AG04450 (cell line): ENCODE results near the gene AK8. TPM values are rescaled to one million over a fixed set of nuclear protein-coding genes. Genes with fewer than 3 reads are reported as not detected.

Experiments used
- CTCF ChIA-PET: fragments of 300-600, 350-600 bp; formaldehyde crosslinking; extraction: SDS; loops from one replicate; lab custom pipeline; 2022; ENCODE audit warnings: antibody characterized with exemption, inconsistent platforms; lab: Charles Lee
- POLR2A ChIA-PET: fragments of 350-600 bp; formaldehyde crosslinking; extraction: SDS; loops from one replicate; lab custom pipeline; 2021; ENCODE audit warnings: antibody characterized with exemption, inconsistent platforms; lab: Yijun Ruan, JAX
- DNase-seq: peaks from one replicate; pipeline ENCODE4 v3.0.0-alpha.2; 2011; ENCODE audit warnings: low read depth, low spot score
- H3K27ac ChIP-seq: one replicate; pipeline ENCODE4 v1.5.1; 2012; ENCODE audit warnings: low read depth, low read length, control low read depth
- H3K27me3 ChIP-seq: one replicate; pipeline ENCODE4 v1.6.0; 2012; ENCODE audit warnings: low read length; ENCODE audit not compliant: control insufficient read depth, insufficient read depth
- H3K4me3 ChIP-seq: 2 replicates; pipeline ENCODE4 v1.5.1; 2011; ENCODE audit warnings: mild to moderate bottlenecking, low read depth, low read length, control low read depth
- H3K9me3 ChIP-seq: 2 replicates; pipeline ENCODE4 v1.5.1; 2012; ENCODE audit warnings: low read length; ENCODE audit not compliant: control insufficient read depth, insufficient read depth
- CTCF ChIP-seq: IDR thresholded peaks from 2 replicates; pipeline ENCODE4 v1.5.1; 2011; ENCODE audit warnings: low read depth, low read length, control low read depth, inconsistent platforms
- polyA plus RNA-seq: library from polyadenylated mRNA; depleted of rRNA; stranded (reverse); fragments of >200 nt; gene quantifications from 2 replicates; pipeline ENCODE4 v1.2.3, GENCODE V29; 2011

The AK8 gene
- polyA plus RNA-seq, 1 experiment, result 0.14 TPM

DNA sequence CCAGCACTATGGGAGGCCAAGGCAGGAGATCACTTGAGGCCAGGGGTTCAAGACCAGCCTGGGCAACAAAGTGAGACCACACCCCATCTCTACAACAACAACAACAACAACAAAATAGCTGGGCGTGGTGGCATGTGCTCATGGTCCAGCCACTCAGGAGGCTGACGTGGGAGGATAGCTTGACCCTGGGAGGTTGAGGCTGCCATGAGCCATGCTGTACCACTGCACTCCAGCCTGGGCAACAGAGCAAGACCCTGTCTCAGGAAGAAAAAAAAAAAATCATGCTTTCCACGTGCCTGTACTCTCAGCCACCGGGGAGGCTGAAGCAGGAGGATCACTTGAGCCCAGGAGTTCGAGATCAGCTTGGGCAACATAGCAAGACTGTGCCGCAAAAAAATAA lies 36.8 kb upstream of the AK8 start:
- H3K4me3 ChIP-seq, result no peak overlapping the region
- H3K27me3 ChIP-seq, result no peaks in the 10 kb centered on the region
- no peak overlapping the region for H3K27ac ChIP-seq
- no peak for TF ChIP-seq CTCF
- CTCF ChIA-PET, result interaction anchor here (1.0 to 1.8 kb wide), 2 partner anchors 12 to 13 kb away, joined by 6 to 9 read pairs; no protein-coding TSS in a partner anchor
- no peak for DNase-seq
- POLR2A ChIA-PET, result interaction anchor here (0.8 kb wide), 1 partner anchor 32 kb away, joined by 5 read pairs; no protein-coding TSS in a partner anchor
- no peaks in the 10 kb centered on the region for H3K9me3 ChIP-seq

DNA sequence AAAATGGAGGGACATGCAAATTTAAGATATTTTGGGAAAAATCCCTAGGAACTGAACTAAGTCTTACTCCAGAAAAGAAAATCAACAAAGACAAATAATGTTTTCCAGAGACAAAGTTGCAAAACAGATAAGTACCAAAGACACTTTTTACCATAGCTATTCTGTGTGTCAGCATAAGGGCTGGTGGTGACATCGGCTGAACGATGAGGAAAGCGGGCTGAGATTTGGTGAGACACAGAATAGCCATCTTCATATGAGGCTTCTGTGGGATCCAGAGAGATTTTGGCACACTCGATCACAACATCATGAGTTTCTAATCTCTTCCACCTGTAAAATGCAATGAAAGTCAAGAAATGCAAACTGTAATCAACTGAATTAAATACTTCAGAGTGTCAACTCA lies 34.0 kb upstream of the AK8 start:
- Histone ChIP-seq H3K27ac (no peak overlapping the region), H3K4me3 (no peak overlapping the region), H3K9me3 (no peaks in the 10 kb centered on the region), H3K27me3 (no peaks in the 10 kb centered on the region)
- DNase-seq, result no peak
- no peak for TF ChIP-seq CTCF
- ChIA-PET CTCF (interaction anchor here (5.3 kb wide), 1 partner anchor 11 kb away, joined by 35 read pairs; no protein-coding TSS in a partner anchor), POLR2A (no interaction called here)

GRCh38 chr9:132910376-132910775 lies 32.3 kb upstream of the AK8 start:
- no peak overlapping the region for H3K27ac ChIP-seq
- H3K4me3 ChIP-seq, result no peak overlapping the region
- CTCF ChIA-PET, result interaction anchor here (0.8 to 5.3 kb wide), 2 partner anchors 9 to 35 kb away, joined by 3 to 35 read pairs; no protein-coding TSS in a partner anchor
- no peak for TF ChIP-seq CTCF
- DNase-seq, result no peak
- POLR2A ChIA-PET, result no interaction called here
- no peaks in the 10 kb centered on the region for H3K27me3 ChIP-seq
- H3K9me3 ChIP-seq, result no peaks in the 10 kb centered on the region

- H3K27me3 ChIP-seq, result no peaks in the 10 kb centered on the region
- DNase-seq, result no peak
- no peak for TF ChIP-seq CTCF
- ChIA-PET CTCF (interaction anchor here (5.3 kb wide), 1 partner anchor 8 kb away, joined by 35 read pairs; no protein-coding TSS in a partner anchor), POLR2A (no interaction called here)
- no peak overlapping the region for H3K4me3 ChIP-seq
- H3K27ac ChIP-seq, result no peak overlapping the region
- no peaks in the 10 kb centered on the region for H3K9me3 ChIP-seq
Measured at GRCh38 chr9:132909311-132909710, 31.2 kb upstream of the AK8 start.

- no peak overlapping the region for H3K4me3 ChIP-seq
- CTCF ChIA-PET, result interaction anchor here (0.6 kb wide), 1 partner anchor 113 kb away, joined by 3 read pairs; no protein-coding TSS in a partner anchor
- H3K27me3 ChIP-seq, result no peaks in the 10 kb centered on the region
- no peak overlapping the region for H3K27ac ChIP-seq
- no peak for DNase-seq
- H3K9me3 ChIP-seq, result no peaks in the 10 kb centered on the region
- TF ChIP-seq CTCF, result no peak
- POLR2A ChIA-PET, result no interaction called here
Measured at GRCh38 chr9:132908635-132909034, 30.6 kb upstream of the AK8 start.
